Measurements from ENCODE around the gene LRRN3.
A peak's percentile ranks its signal among the peaks of the same experiment; 100 is the strongest.

LRRN3 gene

DNA sequence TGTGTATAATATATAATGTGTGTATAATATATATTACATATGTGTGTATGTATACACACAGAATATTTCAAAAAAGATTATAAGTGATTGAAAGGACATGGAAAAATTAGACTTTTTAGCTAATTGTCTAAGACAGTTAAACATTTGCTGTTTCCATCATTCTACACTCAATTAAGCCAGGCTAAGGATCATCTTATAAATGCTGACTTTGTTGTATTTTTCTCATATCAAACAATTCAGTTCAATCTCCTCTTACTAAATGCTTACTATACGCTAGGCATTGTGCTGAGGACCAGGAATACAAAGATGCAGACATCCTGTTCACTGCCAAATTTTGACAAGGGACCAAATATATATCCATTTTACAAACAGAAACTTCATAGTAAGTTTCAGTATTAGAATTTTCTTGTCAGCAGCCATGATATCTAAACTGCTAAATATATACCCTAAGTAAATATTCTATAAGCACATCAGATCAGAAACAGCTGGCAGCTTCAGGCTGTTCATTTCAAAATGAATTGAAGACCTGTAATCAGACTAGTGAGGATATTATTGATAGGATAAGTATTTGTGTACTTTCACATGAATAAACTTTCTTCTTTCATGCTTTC, 10.3 kb upstream of the LRRN3 start:
- no peak for DNase-seq

DNA sequence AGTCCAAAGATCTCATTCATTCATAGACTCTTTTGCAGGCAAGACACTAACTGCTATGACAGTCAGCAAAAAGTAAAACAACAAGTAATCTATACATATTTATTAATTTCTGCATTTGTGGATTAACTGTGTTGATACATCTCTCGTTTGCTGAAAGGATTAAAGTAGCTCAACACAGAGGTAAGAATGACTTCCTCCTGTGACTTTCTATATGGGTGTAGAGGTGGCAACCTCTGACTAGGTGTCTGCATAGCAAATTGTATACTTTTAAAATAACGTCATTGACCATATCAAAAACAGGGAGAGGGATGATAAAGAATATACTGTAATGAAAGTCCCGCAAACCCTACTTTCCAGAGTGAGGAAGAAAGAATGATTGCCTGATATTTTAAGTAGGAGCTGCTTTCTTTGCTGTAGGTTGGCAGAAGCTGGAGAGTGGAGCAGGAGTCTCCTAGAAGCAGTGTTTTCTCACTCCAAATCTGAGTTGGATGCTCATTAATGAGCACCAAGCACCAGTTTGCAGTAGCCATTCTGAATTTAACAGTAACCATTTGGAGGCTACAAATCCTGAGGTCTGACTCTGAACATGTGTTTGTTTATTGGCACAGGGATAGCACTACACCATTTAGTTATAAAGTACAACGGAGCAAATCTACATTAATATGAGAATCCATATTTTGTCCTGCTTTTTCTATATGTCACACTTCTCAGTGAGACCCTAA, 9.2 kb upstream of the LRRN3 start:
- DNase-seq: no peak

DNA sequence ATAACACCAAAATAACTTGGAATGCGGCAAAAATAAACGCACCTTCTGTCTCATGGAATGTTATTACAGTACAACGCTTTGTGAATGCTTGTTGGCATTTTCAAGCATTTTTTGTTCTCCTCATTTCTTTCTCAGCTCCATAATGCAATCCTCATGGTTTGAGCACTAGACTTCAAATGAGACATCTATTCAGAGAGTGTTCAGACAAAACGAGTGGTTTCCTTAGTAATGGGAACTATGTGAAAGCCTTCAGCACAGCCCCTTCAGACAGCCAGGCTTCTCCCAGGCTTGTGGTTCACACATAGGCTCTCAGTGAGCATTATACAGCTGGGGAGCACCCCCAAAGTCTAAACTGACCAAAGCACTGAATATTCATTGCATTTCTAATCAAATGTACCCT, 8.6 kb upstream of the LRRN3 start:
- no peak for DNase-seq

DNA sequence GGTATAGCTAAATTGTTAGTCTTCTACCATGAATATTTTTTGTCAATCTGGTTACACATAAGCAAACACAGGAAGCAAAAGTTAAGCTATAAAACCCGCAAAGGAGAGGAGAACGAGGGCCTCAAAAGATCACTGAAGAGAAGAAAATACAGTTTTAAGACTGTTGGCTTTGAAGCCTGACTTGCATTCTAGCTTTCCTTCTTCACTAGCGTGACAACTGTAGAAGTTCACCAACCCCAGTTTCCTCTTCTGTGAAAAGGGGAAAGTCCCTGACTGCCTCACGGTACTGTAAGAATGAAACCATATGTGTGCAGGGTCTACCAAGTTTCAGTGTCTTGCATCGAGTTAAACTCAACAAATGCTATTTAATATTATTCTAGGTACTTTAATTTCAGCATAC, 7.5 kb upstream of the LRRN3 start:
- no peak for DNase-seq

DNA sequence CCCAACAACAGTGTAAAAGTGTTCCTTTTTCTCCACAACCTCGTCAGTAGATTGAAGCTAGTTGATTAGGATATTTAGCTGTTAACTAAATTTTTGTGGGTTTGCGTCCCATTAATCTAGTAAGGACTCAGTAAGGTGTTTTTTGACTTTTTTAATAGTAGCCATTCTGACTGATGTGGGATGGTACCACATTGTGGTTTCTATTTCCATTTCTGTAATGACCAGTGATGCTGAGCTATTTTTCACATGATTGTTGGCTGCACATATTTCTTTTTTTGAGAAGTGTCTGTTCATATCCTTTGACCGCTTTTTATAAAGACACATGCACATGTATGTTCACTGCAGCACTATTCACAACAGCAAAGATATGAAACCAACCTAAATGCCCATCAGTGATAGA, 5.6 kb upstream of the LRRN3 start:
- DNase-seq: no peak

DNA sequence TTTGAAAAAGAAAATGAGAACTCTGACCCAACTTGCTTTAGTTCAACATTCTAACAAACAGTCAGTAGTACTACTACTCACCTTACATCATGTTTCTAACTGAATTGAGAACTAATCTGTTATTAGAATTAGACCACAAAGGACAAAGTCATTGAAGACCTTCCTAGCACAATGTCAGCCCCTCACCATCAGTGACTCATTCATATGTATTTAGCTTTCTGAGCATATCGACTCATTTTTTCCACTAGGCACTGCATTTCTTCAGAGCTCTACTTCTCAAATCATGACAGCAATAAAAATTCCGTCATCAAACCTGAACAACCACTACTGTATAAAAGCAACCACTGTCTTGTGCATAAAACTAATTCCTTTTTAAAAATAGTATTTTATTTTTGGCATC, 4.4 kb upstream of the LRRN3 start:
- no peak for DNase-seq

DNA sequence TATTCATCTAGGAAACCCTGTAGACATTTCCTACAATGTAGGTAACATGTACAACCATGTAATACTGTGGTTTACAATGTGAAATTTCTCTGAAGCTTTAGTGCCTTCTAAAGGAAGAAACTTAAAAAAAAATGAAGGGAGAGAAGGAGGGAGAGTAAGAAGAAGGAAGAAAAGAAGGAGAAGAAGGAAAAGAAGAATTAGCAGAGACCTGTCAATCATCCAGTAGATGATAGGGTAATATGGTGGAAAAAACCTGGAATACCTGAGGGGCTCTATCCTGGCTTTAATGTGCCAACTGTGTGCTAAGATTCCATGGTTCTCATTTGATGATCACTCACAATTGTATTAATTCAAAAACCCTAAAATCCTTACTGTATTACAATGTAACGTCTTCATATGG, 2.6 kb upstream of the LRRN3 start:
- no peak for DNase-seq

DNA sequence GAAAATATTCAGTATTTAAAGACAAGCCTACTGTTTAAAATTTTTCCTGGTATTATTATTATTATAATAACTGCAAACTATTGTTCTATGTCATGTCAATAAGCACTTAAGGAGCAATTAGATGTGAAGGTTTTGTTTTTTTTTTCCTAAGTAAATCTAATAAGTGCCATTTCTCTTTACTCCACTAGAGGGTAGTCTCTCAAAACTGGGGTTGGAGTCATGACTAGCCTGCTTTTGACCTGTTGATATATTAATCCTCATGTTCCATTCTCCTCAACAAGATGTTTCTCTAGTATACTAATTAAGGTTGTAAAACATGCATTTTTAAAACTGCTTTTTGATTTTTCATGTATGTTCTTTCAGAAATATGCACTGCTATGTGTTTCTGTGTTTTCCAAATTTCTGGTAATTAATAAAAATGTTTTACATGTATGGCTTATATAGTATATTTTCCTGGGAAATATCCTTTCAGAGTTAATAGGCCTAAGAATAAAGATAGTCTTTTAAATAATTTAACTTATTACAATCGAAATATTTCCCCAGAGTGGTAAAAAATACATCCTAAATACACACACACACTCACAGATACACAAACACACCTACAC, 1.0 kb upstream of the LRRN3 start:
- peak; percentile 13 for DNase-seq

DNA sequence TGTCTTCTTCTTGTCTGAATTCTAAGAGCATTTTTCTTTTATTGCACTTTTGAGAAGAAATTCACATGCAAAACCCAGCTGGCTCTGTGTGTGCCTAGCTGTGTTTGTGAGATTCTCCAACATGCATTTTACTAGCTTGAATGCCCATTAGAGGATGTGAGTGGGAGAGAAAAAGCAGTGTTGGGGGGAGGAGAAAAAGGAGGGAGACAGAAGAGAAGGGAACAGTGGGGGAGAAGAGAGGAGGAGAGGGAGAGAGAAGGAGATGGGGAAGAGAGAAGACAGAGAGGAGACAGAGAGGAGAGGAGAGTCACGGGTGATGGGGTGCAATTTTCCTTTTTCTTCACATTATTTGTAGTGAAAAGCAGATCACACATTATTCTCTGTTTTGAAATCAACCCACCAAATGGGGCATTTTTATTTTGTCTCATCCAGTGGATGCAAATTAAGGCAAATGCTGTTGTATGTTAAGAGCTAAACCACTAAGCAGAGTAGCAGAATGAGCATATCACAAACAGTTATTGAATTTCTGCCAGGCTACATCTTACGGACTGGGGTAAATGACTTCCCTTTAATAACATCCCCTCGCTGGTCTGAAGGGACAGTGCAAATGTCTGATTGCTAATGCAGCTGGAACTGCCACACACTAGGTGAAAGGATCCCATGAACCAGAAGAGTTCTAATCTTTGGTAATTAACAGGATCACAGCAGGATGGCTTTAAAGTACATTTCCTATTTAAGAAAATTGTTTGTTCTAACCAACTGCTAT, 849 bp downstream of the LRRN3 start:
- DNase-seq: no peak

DNA sequence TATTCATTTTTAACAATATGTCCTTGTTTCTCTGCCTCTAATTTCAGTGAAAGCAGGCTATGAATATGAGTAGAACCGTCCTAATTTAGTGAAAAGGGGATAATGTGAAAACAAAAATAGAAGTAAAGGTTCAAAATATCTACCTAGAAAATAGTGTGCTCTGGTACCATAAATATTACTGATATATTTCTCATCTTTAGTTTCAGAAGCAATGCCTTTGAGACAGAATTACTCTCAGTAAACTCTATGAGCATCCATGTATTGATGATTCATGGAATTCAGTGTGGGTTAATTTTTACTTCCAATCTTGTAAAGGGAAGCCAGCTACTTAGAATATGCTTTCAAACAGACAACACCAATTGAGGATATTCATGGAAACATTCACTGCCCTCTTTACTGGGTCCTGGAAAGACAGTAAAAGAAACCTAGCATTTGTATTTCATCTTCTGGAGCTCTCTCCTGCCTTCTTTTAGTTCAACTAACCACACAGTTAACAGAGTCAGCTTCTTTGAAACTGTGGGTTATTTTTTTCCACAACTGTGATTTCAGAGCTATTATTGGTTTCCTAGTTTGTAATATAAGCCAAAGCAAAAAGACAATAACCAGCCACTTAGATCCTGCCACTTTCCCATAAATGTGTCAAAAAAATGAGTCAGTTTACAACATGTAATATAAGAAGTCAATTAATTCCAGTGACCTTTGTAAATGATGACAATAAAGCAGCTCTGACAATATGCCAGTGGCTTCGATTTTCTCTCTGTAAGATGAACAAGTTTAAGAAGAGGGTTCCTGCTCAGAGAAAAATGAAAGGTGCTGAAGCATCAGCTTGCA, 1.7 kb downstream of the LRRN3 start:
- no peak for DNase-seq

DNA sequence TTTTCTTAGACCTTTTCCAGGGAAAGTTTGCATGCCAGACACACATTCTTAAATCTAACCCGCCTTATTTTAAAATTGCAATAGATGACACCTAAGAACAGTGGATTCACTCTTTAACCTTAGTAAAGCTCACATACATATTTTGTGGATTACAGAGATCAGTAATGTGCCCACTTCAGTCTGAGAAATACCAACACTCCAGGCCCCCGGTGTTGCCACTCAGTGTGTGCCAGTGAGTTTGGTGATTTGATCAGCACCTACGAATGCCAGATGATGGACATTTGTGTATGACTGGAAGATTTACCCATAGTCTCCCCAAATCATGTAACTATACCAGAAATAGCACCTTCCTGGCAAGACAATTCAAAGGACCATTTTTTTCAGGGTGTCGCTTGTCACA, 2.6 kb downstream of the LRRN3 start:
- no peak for DNase-seq

DNA sequence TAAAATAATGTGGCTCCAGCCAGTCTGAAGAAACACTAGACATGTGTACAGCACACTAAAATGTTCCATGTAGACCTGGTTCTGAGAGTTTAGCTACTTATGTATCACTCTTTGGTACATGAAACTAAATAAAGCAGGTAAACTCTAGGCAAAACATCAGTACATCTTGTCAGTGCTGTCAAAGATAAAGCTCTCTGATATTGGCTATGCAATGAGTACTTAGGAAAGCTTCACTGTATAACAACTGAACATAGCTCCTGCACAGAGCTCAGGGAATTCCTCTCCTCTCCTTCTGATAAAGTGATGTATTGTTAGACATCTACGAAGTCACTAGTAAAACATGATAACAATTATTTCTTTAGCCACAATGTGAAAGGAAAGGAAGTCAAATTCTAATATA, 3.5 kb downstream of the LRRN3 start:
- DNase-seq: no peak

DNA sequence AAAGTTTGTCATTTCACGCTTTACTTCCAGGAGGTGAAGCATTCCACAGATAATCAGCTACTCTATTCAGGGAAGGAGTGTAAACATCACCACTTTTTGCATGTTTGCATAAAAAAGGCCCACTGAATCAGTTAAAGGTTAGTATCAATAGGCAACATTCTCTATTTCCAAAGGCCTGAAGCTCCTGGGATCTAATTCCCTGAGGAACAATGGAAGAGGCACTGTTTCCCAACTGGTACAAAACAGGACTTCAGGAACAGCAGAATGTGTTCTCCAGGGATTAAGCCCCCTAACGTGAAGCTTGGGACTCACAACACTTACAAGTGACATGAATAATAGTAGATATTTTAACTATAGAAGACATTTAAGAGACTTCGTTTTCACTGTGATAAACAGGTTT, 6.1 kb downstream of the LRRN3 start:
- no peak for DNase-seq

DNA sequence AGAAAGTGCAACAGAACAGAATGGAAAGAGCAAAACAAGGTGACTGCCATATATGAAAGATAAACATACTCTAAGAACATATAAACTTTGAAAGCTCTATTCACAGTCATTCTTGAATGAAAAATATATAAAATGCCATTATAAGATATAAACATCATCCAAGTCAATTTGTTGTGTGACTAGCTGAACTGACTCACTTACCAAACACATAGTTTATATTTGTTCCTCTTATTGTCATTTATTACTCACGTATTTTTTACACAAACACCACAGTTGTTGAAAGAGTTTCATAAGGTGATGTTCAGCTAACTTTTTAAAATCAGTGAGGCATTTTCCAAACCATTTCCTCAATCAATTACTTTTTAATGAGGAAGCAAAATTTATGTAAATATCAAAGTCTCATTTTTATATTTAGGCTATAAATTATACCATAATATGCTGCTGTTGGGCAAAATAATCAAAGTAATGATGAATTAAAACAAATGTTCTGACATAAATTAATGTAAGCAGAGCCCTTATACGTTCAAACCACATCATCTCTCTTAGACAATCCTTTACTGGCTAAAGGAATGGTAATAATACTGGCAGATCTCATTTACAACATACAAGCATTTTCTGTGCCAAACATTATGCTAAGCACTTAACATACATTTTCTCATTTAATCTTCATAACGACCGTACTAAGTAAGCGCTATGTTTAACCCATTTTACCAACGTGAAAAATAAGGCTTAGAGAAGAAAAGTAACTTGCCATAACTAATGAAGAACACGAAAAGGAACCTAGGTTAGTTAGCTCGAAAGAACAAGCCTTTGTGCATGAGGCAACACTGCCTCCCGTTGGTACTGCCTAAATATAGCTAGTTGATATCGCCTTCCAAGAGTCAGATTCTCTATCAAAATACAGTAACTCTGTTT, 7.3 kb downstream of the LRRN3 start:
- DNase-seq: peak; percentile 9

DNA sequence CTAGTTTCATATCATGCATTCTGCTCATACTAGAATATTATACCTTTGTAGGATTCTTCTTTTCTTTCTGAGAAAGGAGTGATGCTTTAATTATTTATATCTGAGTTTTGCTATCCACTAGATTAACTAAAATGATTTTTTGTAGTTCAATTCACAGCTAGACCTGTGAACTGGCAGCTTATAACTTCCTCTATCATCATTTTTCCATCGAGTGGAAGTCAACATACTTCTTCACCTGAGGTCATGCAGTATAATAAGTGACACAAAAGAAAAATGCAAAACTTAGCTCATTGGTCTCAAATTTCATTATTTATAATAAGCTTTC, 8.0 kb downstream of the LRRN3 start:
- DNase-seq: no peak

DNA sequence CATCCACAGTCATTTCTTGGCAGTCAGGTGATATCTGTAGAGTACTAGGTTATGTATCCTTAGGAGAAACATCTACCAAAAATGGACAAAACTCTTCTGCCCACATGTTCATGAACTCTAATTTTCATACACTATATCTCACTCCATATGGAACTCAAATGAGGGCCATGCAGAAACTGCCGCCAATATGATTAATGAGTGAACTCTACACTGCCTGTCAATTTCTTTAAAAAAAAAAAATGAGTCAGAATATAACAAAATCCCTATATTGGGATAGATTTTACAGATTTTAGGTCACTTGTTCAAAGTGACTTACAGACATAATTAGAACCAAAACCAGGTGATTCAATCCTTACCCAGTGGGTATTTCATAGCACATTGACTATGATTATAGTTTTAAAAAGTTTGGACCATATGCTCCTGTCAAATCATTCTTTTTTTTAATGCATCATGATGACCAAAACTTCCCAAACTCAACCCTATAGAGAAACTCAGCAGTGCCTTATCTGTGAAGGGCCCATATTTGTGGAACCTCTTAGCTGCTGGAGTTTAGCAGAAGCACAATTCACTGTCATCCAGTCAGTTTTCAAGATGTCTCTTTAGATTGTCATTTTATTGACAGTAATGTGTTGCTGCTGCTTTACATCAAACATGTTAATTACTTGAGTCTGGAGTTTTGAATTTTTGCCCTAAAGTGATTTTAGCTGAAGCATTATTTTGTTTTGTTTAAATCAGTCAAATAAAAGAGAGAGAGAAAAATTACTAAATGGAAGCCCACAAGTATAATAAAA, 11.1 kb downstream of the LRRN3 start:
- no peak for DNase-seq

DNA sequence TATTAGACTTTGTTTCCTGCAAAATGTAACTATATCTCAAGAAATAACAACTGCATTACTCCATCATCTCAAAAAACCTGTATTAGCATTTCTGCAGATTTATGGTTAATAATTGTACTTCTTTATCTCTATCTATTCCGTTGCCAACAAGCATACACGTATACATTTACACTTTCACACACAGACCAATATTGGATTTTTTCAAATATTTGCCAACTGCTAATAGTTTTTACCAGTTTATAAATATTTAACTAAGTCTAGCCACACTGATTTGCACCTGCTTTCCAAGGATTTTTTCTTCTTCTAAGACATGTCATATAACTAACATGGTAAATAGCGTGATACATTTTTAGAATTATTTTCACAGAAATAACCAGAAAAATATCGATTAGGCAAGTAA, 12.2 kb downstream of the LRRN3 start:
- no peak for DNase-seq

DNA sequence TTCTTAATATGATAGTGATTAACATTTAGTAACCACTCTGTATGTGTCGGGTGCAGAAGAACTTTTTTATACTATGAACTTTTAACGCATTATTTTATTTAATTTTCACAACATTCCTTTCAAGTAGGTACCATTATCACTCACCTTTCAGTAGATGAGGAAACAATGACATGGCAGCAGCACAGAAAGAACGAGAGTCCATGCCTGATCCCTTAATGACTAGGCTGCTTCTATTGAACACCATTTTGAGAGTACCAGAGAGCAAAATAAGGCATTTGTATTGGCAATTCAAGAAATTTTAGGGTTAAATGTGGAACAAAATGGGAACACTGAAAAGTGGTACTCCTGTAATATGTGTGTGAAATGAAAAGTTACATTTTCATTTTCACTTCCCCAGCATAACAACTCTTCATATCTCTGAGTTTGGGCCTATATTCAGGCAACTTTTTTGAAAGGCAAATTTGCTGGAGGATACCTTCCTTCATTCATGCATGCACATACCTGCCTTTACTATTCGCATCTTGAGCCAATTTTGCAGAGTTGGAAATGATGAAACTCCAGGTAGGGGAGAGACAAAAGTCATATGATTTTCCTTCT, 12.8 kb downstream of the LRRN3 start:
- DNase-seq: no peak

DNA sequence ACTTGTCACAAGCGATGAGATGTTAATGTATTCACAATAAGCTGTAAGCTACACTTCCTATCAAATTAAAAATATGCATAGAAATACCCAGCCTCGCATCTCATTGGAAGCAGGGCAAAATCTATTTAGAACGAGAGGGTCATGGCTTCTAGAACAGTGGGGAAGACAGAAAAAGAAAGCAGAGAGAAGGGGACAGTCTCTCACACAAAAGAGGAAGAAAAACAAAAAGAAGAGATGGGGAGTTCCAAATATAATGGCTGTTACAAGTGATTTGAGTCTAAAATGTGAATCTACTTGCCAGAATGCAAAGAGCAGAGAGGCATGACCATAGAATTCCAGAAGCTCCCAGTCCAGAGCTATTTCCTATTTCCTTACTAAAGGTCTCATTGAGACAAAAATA, 13.8 kb downstream of the LRRN3 start:
- no peak for DNase-seq

DNA sequence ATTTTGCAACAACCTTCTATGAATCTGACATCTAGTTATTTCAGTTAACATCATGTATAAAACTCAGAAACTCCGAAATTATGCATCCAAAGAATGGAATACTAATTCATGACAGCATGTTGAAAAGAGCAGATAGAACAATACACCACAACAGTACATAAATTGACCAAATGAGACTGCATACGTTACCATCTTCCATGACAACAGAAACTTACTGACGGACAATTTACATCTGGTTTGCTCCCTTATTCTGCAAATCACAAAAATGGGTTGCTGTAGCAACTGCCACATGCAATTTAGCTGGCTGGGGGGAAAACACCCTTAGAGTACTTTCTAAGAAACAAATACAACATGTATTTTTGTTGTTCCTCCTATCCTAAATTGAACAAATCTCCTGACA, 14.3 kb downstream of the LRRN3 start:
- DNase-seq: no peak

DNA sequence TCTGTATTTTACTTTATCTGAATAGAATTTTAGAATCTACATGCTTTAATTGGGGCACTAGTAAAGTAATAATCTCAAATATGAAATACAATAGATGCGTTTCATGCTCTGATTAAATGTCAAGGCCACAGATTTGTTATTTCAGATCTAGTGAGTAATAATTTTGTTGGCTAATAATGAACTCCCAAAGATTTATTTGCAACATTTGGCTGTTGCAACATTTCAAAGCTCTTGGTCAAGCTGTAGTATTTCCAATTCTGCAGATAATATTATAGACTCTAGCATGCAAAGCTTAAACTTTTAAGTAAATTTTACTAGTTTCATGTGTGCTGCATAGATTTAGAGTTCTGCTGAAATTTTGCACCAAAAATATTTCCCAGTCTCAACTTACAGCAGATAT, 16.7 kb downstream of the LRRN3 start:
- DNase-seq: no peak
